ENCODE measurements around the gene NCF2. TPM values are rescaled to one million over a fixed set of nuclear protein-coding genes. Genes with fewer than 3 reads are reported as not detected.

NCF2 gene
- total RNA-seq, 2 donors from 2014 or later, result 0.55 TPM; not detected in 1

DNA sequence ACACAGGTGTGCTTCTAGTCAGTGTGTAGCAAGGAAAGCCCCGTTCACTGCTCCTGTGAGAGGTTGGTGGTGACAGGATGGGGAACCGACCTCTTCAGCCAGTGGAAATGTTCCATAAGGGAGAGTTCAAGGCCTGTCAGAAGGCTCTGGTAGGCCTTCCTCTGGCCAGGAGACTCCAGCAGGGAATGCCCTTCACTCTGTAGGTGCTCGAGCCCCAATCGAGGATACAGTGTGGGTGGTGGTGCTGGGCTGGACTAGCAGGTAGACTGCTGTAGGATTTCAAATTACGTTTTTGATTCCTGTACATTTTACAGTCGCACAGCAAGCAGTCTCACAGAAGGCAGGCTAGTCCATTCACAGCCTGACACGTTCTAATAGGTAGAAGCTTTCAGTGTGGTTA, 37.8 kb downstream of the NCF2 start:
- no peaks in the 10 kb centered on the region for H3K27me3 ChIP-seq (ENCODE audit: control insufficient read depth, insufficient read depth, low read length, poor library complexity, severe bottlenecking)
- Mint-ChIP-seq H3K27ac (no peak overlapping the region), H3K36me3 (ENCODE audit: low read depth) (peaks cover 61% of the 10 kb centered on the region), H3K9me3 (no peaks in the 10 kb centered on the region), H3K27me3 (ENCODE audit: insufficient read depth) (no peaks in the 10 kb centered on the region), H3K4me1 (peaks cover 41% of the 10 kb centered on the region), H3K4me3 (no peak overlapping the region)
- H3K36me3 ChIP-seq (ENCODE audit: control insufficient read depth, insufficient read depth, low read length), result peaks cover 85% of the 10 kb centered on the region
- H3K4me3 ChIP-seq (ENCODE audit: low read length), result no peak overlapping the region
- peaks cover 16% of the 10 kb centered on the region for H3K4me1 ChIP-seq (ENCODE audit: control insufficient read depth, insufficient read depth, low read length)
- no peak overlapping the region for H3K9ac ChIP-seq (ENCODE audit: extremely low read depth, low read length, poor library complexity, severe bottlenecking)
- H3K9me3 ChIP-seq (ENCODE audit: control insufficient read depth, low read length), result no peaks in the 10 kb centered on the region
- WGBS, 2 experiments (ENCODE audit: insufficient coverage in 1 of 2, insufficient read length in 1 of 2), result 88 to 91% methylated on average over 4 to 7 of the region's 7 CpGs
- H3K27ac ChIP-seq (ENCODE audit: low read depth, low read length), result no peak overlapping the region
- TF ChIP-seq, protein P1, sequence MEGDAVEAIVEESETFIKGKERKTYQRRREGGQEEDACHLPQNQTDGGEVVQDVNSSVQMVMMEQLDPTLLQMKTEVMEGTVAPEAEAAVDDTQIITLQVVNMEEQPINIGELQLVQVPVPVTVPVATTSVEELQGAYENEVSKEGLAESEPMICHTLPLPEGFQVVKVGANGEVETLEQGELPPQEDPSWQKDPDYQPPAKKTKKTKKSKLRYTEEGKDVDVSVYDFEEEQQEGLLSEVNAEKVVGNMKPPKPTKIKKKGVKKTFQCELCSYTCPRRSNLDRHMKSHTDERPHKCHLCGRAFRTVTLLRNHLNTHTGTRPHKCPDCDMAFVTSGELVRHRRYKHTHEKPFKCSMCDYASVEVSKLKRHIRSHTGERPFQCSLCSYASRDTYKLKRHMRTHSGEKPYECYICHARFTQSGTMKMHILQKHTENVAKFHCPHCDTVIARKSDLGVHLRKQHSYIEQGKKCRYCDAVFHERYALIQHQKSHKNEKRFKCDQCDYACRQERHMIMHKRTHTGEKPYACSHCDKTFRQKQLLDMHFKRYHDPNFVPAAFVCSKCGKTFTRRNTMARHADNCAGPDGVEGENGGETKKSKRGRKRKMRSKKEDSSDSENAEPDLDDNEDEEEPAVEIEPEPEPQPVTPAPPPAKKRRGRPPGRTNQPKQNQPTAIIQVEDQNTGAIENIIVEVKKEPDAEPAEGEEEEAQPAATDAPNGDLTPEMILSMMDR (conservative IDR thresholded peaks at IDR 0.05), result no peak
- DNase-seq, result no peak

DNA sequence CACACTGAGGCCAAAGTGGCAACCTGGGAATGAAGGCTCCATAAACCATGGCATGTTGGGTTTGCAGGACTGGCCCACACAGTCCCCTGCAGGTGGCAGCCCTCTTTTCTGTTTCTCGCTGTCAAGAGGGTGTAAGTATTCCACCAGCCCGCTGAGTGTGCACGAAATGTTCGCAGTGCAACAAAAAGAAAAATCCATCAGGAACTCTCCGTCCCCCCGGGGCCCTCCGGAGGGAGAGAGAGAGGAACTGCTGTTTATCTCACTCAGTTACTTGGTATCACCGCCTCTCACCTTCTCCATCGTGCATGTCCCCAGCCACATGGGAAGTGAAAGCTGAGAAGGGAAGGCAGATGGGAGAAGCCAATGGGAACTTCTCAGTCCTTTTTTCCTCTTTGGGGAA, 38.3 kb downstream of the NCF2 start:
- H3K36me3 Mint-ChIP-seq (ENCODE audit: low read depth), result peaks cover 60% of the 10 kb centered on the region
- H3K4me3 Mint-ChIP-seq, result no peak overlapping the region
- H3K36me3 ChIP-seq (ENCODE audit: control insufficient read depth, insufficient read depth, low read length), result peaks cover 85% of the 10 kb centered on the region
- no peak overlapping the region for H3K9ac ChIP-seq (ENCODE audit: extremely low read depth, low read length, poor library complexity, severe bottlenecking)
- peaks cover 43% of the 10 kb centered on the region for H3K4me1 Mint-ChIP-seq
- no peak overlapping the region for H3K27ac ChIP-seq (ENCODE audit: low read depth, low read length)
- H3K27ac Mint-ChIP-seq, result no peak overlapping the region
- H3K27me3 Mint-ChIP-seq (ENCODE audit: insufficient read depth), result no peaks in the 10 kb centered on the region
- WGBS, 2 experiments (ENCODE audit: insufficient coverage in 1 of 2, insufficient read length in 1 of 2), result 95 to 96% methylated on average over 5 to 9 of the region's 9 CpGs
- H3K27me3 ChIP-seq (ENCODE audit: control insufficient read depth, insufficient read depth, low read length, poor library complexity, severe bottlenecking), result no peaks in the 10 kb centered on the region
- no peak overlapping the region for H3K4me3 ChIP-seq (ENCODE audit: low read length)
- no peaks in the 10 kb centered on the region for H3K9me3 Mint-ChIP-seq
- TF ChIP-seq, protein P1 (conservative IDR thresholded peaks at IDR 0.05), result peak; percentile 47
- peaks cover 16% of the 10 kb centered on the region for H3K4me1 ChIP-seq (ENCODE audit: control insufficient read depth, insufficient read depth, low read length)
- DNase-seq, result no peak
- H3K9me3 ChIP-seq (ENCODE audit: control insufficient read depth, low read length), result no peaks in the 10 kb centered on the region

DNA sequence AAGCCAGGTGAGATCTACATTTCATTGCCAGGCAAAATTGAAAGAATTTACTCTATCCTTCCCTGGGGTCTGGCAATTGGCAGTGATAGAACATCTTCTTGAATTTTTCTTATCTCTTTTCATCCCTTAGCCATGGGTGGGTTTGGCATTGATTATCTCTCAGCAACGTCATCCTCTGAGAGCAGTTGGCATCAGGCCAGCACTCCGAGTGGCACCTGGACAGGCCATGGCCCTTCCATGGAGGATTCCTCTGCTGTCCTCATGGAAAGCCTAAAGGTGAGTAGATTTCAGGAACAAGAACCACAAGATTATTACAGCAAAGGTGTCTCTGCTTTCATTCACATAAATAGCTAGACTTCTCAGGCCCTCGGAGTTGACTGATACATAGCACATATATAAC, 39.3 kb downstream of the NCF2 start:
- Histone ChIP-seq H3K4me1 (ENCODE audit: control insufficient read depth, insufficient read depth, low read length) (peaks cover 26% of the 10 kb centered on the region), H3K4me3 (ENCODE audit: low read length) (no peak overlapping the region), H3K36me3 (ENCODE audit: control insufficient read depth, insufficient read depth, low read length) (peaks cover 92% of the 10 kb centered on the region), H3K27ac (ENCODE audit: low read depth, low read length) (no peak overlapping the region), H3K27me3 (ENCODE audit: control insufficient read depth, insufficient read depth, low read length, poor library complexity, severe bottlenecking) (no peaks in the 10 kb centered on the region), H3K9me3 (ENCODE audit: control insufficient read depth, low read length) (no peaks in the 10 kb centered on the region), H3K9ac (ENCODE audit: extremely low read depth, low read length, poor library complexity, severe bottlenecking) (no peak overlapping the region)
- TF ChIP-seq, protein P1 (conservative IDR thresholded peaks at IDR 0.05), result no peak
- Mint-ChIP-seq H3K4me3 (no peak overlapping the region), H3K27ac (peak overlapping the region; percentile 49), H3K9me3 (no peaks in the 10 kb centered on the region), H3K4me1 (peaks cover 45% of the 10 kb centered on the region), H3K27me3 (ENCODE audit: insufficient read depth) (no peaks in the 10 kb centered on the region), H3K36me3 (ENCODE audit: low read depth) (peaks cover 68% of the 10 kb centered on the region)
- no peak for DNase-seq
- 94 to 96% methylated on average over 2 to 3 of the region's 3 CpGs for WGBS, 2 experiments (ENCODE audit: insufficient coverage in 1 of 2, insufficient read length in 1 of 2)
